ENCODE results near the gene MED25. TPM values are rescaled to one million over a fixed set of nuclear protein-coding genes. Genes with fewer than 3 reads are reported as not detected.

Gene MED25
- total and polyA plus RNA-seq, 9 of the 15 experiments (the other 6 are each of a cell fraction or from before 2014, with no cell fraction given): 4.1 to 93.9 (median 19.3) TPM

DNA sequence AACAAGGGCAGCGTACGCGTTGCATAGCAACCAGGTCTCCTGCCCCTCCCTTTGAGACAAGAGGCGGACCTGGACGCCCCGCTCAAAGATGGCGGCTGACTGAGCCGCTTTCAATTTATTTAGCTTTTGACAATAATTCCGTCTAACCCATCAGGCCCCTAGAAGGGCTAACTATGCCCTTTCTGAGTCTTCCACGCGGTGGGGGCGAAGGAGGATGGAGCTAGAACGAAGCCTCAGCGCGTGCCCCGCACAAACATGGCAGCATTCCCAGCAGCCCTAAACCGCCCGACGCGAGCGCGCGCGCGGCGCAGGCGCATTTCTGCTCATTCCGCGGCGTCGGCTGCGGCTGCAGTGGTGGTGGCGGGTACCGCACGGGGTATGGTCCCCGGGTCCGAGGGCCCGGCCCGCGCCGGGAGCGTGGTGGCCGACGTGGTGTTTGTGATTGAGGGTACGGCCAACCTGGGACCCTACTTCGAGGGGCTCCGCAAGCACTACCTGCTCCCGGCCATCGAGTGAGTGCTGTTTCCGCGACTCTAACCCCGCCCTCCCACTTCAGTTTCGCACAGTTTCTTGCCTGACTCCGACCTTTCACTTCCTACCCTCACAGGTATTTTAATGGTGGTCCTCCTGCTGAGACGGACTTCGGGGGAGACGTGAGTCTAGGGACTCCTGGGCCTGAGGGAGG lies at the start of gene MED25 (continued):
- TF ChIP-seq, protein P1, sequence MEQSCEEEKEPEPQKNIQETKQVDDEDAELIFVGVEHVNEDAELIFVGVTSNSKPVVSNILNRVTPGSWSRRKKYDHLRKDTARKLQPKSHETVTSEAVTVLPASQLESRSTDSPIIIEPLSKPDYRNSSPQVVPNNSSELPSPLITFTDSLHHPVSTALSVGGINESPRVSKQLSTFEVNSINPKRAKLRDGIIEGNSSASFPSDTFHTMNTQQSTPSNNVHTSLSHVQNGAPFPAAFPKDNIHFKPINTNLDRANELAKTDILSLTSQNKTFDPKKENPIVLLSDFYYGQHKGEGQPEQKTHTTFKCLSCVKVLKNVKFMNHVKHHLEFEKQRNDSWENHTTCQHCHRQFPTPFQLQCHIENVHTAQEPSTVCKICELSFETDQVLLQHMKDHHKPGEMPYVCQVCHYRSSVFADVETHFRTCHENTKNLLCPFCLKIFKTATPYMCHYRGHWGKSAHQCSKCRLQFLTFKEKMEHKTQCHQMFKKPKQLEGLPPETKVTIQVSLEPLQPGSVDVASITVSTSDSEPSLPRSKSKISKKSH (CRISPR knock-in tag; IDR thresholded peaks at IDR 0.05): no peak
- TF ChIP-seq, protein P2, sequence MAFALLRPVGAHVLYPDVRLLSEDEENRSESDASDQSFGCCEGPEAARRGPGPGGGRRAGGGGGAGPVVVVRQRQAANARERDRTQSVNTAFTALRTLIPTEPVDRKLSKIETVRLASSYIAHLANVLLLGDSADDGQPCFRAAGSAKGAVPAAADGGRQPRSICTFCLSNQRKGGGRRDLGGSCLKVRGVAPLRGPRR (CRISPR knock-in tag; IDR thresholded peaks at IDR 0.05): no peak
- no peak for TF ChIP-seq CBFA2T3 (IDR thresholded peaks at IDR 0.05)
- no peak for TF ChIP-seq PTBP1 (IDR thresholded peaks at IDR 0.05; ENCODE audit: low read depth, low read length)
- no peak for TF ChIP-seq MAFK (IDR thresholded peaks at IDR 0.05; ENCODE audit: low read length)
- TF ChIP-seq MYBL2 (IDR thresholded peaks at IDR 0.05; ENCODE audit: low read depth): peak; percentile 33; the same call in 1 of the 2 replicates
- TF ChIP-seq MYBL2 (CRISPR knock-in tag; IDR thresholded peaks at IDR 0.05; ENCODE audit: borderline replicate concordance): no peak
- no peak for TF ChIP-seq GABPB2 (CRISPR knock-in tag; conservative IDR thresholded peaks at IDR 0.05)
- TF ChIP-seq SMARCA4 (IDR thresholded peaks at IDR 0.05): 0 out of 2 replicates have a peak, but pooled peaks have one; percentile 6
- TF ChIP-seq ZBTB7A (IDR thresholded peaks at IDR 0.05; ENCODE audit: borderline replicate concordance, control insufficient read depth, low read depth, low read length): no peak; the same call in 1 of the 2 replicates
- TF ChIP-seq SRSF3 (IDR thresholded peaks at IDR 0.05; ENCODE audit: insufficient read depth, low read length): no peak
- TF ChIP-seq, protein P3, sequence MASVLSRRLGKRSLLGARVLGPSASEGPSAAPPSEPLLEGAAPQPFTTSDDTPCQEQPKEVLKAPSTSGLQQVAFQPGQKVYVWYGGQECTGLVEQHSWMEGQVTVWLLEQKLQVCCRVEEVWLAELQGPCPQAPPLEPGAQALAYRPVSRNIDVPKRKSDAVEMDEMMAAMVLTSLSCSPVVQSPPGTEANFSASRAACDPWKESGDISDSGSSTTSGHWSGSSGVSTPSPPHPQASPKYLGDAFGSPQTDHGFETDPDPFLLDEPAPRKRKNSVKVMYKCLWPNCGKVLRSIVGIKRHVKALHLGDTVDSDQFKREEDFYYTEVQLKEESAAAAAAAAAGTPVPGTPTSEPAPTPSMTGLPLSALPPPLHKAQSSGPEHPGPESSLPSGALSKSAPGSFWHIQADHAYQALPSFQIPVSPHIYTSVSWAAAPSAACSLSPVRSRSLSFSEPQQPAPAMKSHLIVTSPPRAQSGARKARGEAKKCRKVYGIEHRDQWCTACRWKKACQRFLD (CRISPR knock-in tag; IDR thresholded peaks at IDR 0.05): no peak
- TF ChIP-seq ZNF436 (CRISPR knock-in tag; IDR thresholded peaks at IDR 0.05): no peak
- no peak for TF ChIP-seq HEY1 (CRISPR knock-in tag; IDR thresholded peaks at IDR 0.05; ENCODE audit: borderline replicate concordance)
- TF ChIP-seq PHF8 (IDR thresholded peaks at IDR 0.05; ENCODE audit: borderline replicate concordance, low read length): peak; percentile 84; the same call in 1 of the 2 replicates
- TF ChIP-seq, protein P4, sequence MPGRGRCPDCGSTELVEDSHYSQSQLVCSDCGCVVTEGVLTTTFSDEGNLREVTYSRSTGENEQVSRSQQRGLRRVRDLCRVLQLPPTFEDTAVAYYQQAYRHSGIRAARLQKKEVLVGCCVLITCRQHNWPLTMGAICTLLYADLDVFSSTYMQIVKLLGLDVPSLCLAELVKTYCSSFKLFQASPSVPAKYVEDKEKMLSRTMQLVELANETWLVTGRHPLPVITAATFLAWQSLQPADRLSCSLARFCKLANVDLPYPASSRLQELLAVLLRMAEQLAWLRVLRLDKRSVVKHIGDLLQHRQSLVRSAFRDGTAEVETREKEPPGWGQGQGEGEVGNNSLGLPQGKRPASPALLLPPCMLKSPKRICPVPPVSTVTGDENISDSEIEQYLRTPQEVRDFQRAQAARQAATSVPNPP (IDR thresholded peaks at IDR 0.05; ENCODE audit: borderline replicate concordance, insufficient read depth, insufficient read length): no peak
- peak; percentile 68; the same call in 1 of the 2 replicates for TF ChIP-seq L3MBTL2 (IDR thresholded peaks at IDR 0.05)
- TF ChIP-seq ARID1B (IDR thresholded peaks at IDR 0.05): no peak
- TF ChIP-seq ZNF140 (CRISPR knock-in tag; IDR thresholded peaks at IDR 0.05): no peak
- no peak for TF ChIP-seq HDGF (IDR thresholded peaks at IDR 0.05)
- no peak for TF ChIP-seq ZFP1 (CRISPR knock-in tag; IDR thresholded peaks at IDR 0.05)
- TF ChIP-seq ZNF780A (CRISPR knock-in tag; IDR thresholded peaks at IDR 0.05): no peak
- TF ChIP-seq, protein P5, sequence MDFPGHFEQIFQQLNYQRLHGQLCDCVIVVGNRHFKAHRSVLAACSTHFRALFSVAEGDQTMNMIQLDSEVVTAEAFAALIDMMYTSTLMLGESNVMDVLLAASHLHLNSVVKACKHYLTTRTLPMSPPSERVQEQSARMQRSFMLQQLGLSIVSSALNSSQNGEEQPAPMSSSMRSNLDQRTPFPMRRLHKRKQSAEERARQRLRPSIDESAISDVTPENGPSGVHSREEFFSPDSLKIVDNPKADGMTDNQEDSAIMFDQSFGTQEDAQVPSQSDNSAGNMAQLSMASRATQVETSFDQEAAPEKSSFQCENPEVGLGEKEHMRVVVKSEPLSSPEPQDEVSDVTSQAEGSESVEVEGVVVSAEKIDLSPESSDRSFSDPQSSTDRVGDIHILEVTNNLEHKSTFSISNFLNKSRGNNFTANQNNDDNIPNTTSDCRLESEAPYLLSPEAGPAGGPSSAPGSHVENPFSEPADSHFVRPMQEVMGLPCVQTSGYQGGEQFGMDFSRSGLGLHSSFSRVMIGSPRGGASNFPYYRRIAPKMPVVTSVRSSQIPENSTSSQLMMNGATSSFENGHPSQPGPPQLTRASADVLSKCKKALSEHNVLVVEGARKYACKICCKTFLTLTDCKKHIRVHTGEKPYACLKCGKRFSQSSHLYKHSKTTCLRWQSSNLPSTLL (IDR thresholded peaks at IDR 0.05): no peak
- TF ChIP-seq ZNF174 (CRISPR knock-in tag; IDR thresholded peaks at IDR 0.05): no peak

Data from K562 (cell line).